OCI-LY7 (cell line): ENCODE measurements around the gene TTC36.

ENCODE experiments used
- CTCF ChIP-seq: fragments of 200-600 bp; sonication (generic); conservative IDR thresholded peaks from 2 replicates; pipeline ENCODE4 v1.5.1; 2014; ENCODE audit warnings: mild to moderate bottlenecking, antibody characterized with exemption, low read length, moderate library complexity, mixed read lengths
- EZH2phosphoT487 ChIP-seq: fragments of 200-600 bp; sonication (generic); IDR thresholded peaks from 2 replicates; pipeline ENCODE4 v1.6.1; 2018; ENCODE audit warnings: low read depth, borderline replicate concordance, mild to moderate bottlenecking, mixed run types, antibody characterized with exemption, low read length, moderate library complexity, mixed read lengths

GRCh38 chr11:118560806-118561205, 33.5 kb downstream of the TTC36 start:
- TF ChIP-seq EZH2phosphoT487 (no peak), CTCF (no peak)
